HEK293 (cell line): ENCODE results near the gene RABEP1.

Experiments used
- BCL6B ChIP-seq: fragments of 450-650 bp; formaldehyde crosslinking; IDR thresholded peaks from 2 replicates; pipeline ENCODE4 v1.5.1; 2017; ENCODE audit warnings: missing biosample characterization, missing genetic modification characterization
- CTCF ChIP-seq: fragments of 450-650 bp; formaldehyde crosslinking; IDR thresholded peaks from 2 replicates; pipeline ENCODE4 v1.5.1; 2016; ENCODE audit warnings: missing biosample characterization, missing genetic modification characterization
- HOXD13 ChIP-seq: sonication (generic); formaldehyde crosslinking; IDR thresholded peaks from 2 replicates; pipeline ENCODE4 v1.8.0; 2022; ENCODE audit warnings: missing genetic modification reagents, borderline replicate concordance
- MZF1 ChIP-seq: fragments of 450-650 bp; formaldehyde crosslinking; IDR thresholded peaks from 2 replicates; pipeline ENCODE4 v1.5.1; 2017; ENCODE audit warnings: missing biosample characterization, missing genetic modification characterization, borderline replicate concordance
- TSHZ1 ChIP-seq: fragments of 450-650 bp; formaldehyde crosslinking; IDR thresholded peaks from 2 replicates; pipeline ENCODE4 v1.5.1; 2016; ENCODE audit warnings: missing biosample characterization, missing genetic modification characterization, borderline replicate concordance
- ZNF174 ChIP-seq: fragments of 450-650 bp; formaldehyde crosslinking; IDR thresholded peaks from 2 replicates; pipeline ENCODE4 v1.5.0; 2017; ENCODE audit warnings: missing biosample characterization, mild to moderate bottlenecking, missing genetic modification characterization
- ZNF214 ChIP-seq: fragments of 450-650 bp; formaldehyde crosslinking; IDR thresholded peaks from 2 replicates; pipeline ENCODE4 v1.5.1; 2017; ENCODE audit warnings: missing biosample characterization, mild to moderate bottlenecking, missing genetic modification characterization, borderline replicate concordance
- TF ChIP-seq, protein P1 (sequence below): fragments of 450-650 bp; formaldehyde crosslinking; conservative IDR thresholded peaks from 2 replicates; pipeline ENCODE4 v1.5.1; 2016; ENCODE audit warnings: low read depth, missing biosample characterization, missing genetic modification characterization

GRCh38 chr17:5241861-5242671 lies 40.0 kb upstream of the RABEP1 start:
- TF ChIP-seq, protein P1, sequence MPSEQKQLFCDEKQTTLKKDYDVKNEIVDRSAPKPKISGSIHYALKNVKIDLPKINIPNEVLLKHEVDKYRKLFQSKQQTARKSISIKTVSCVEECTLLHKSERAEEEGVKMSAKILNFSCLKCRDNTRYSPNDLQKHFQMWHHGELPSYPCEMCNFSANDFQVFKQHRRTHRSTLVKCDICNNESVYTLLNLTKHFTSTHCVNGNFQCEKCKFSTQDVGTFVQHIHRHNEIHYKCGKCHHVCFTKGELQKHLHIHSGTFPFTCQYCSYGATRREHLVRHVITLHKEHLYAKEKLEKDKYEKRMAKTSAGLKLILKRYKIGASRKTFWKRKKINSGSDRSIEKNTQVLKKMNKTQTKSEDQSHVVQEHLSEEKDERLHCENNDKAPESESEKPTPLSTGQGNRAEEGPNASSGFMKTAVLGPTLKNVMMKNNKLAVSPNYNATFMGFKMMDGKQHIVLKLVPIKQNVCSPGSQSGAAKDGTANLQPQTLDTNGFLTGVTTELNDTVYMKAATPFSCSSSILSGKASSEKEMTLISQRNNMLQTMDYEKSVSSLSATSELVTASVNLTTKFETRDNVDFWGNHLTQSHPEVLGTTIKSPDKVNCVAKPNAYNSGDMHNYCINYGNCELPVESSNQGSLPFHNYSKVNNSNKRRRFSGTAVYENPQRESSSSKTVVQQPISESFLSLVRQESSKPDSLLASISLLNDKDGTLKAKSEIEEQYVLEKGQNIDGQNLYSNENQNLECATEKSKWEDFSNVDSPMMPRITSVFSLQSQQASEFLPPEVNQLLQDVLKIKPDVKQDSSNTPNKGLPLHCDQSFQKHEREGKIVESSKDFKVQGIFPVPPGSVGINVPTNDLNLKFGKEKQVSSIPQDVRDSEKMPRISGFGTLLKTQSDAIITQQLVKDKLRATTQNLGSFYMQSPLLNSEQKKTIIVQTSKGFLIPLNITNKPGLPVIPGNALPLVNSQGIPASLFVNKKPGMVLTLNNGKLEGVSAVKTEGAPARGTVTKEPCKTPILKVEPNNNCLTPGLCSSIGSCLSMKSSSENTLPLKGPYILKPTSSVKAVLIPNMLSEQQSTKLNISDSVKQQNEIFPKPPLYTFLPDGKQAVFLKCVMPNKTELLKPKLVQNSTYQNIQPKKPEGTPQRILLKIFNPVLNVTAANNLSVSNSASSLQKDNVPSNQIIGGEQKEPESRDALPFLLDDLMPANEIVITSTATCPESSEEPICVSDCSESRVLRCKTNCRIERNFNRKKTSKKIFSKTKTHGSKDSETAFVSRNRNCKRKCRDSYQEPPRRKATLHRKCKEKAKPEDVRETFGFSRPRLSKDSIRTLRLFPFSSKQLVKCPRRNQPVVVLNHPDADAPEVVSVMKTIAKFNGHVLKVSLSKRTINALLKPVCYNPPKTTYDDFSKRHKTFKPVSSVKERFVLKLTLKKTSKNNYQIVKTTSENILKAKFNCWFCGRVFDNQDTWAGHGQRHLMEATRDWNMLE (tag by site-specific recombination): no peak
- TF ChIP-seq HOXD13: no peak
- no peak for TF ChIP-seq MZF1 (tag by site-specific recombination)
- TF ChIP-seq CTCF (tag by site-specific recombination): no peak
- TF ChIP-seq BCL6B (tag by site-specific recombination): no peak
- TF ChIP-seq TSHZ1 (tag by site-specific recombination): no peak
- TF ChIP-seq ZNF214 (tag by site-specific recombination): no peak
- TF ChIP-seq ZNF174 (tag by site-specific recombination): no peak
